CD4-positive, alpha-beta T cell treated with Interleukin-4 for 1 hour (primary cell): ENCODE results near the gene MMP11.
"Not testable (repeated sequence)": the region's sequence is repeated elsewhere in the genome, so short reads cannot be mapped to it uniquely, and the experiment has no call there.

Experiments
- DNase-seq, 2 donors: peaks; one replicate each; pipeline ENCODE4 v3.0.0-alpha.2; 2020 to 2022

MMP11 gene, protein sequence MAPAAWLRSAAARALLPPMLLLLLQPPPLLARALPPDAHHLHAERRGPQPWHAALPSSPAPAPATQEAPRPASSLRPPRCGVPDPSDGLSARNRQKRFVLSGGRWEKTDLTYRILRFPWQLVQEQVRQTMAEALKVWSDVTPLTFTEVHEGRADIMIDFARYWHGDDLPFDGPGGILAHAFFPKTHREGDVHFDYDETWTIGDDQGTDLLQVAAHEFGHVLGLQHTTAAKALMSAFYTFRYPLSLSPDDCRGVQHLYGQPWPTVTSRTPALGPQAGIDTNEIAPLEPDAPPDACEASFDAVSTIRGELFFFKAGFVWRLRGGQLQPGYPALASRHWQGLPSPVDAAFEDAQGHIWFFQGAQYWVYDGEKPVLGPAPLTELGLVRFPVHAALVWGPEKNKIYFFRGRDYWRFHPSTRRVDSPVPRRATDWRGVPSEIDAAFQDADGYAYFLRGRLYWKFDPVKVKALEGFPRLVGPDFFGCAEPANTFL

DNA sequence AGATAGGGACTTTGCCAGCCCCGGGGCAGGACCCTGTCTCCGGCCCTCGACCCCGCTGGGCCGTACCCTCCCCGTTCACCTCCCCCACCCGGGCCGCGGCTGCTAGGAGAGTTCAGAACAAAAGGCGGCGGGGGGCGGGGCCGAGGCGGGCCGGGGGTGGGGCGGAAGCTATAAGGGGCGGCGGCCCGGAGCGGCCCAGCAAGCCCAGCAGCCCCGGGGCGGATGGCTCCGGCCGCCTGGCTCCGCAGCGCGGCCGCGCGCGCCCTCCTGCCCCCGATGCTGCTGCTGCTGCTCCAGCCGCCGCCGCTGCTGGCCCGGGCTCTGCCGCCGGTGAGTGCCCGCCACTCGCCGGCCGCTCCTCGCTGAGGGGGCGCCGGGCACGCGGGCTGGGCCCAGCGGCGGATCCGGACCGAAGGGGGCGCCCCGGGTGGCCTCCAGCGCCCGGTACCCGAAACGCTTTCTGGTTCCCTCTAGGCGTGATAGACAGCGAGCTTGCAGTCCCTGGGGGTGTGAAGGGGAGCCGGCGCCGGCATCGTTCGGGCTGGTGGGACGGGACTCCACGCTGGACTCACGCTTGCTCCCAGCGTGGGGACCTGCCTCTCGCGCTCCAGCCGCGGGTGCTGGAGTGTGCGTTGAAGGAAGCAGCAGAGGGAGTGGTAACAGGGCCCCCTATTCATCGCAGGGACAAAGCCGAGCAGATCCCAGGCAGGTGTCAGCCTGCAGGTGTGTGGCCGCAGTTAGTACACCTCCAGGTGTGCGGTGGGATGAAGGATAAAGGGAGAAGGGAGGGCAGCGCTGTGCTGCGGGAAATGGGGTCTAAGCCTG lies at the start of gene MMP11:
Gene MMP11 (plus strand): TSS at position 201 of the 825 bp plus-strand sequence. CDS start 22 bp downstream, at position 223.
- DNase-seq, result peak; percentile 35 to 55

DNA sequence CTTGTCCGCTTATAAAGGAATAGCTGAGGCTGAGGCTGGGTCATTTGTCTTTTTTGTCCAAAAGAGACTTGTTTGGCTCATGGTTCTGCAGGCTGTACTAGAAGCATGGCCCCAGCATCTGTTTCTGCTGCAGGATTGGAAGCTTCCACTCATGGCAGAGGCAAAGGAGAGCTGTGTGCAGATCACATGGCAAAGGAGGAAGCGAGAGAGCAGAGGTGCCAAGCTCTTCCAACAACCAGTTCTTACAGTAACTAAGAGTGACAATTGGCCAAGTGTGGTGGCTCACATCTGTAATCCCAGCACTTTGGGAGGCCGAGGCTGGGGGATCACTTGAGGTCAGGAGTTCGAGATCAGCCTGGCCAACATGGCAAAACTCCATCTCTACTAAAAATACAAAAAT lies 44.5 kb upstream of the MMP11 start:
- DNase-seq, result not testable (repeated sequence)

DNA sequence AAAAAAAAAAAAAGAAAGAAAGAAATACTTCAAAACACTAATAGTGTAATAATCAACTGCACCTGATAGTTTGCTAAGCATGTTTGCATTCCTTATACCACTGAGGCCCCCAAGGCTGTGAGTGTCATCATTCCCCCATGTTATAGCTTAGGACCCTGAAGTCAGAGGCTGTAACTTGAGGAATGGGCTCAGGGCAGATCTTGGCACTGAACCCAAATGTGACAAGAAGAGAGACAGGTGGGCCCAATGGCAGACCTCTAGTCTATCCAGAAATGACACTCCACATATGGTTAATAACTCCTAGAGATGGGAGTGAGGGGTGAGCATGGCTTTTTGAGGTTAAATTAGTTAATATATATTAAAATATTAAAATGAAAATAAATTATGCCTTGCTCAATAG lies 35.0 kb upstream of the MMP11 start:
- DNase-seq, result no peak

DNA sequence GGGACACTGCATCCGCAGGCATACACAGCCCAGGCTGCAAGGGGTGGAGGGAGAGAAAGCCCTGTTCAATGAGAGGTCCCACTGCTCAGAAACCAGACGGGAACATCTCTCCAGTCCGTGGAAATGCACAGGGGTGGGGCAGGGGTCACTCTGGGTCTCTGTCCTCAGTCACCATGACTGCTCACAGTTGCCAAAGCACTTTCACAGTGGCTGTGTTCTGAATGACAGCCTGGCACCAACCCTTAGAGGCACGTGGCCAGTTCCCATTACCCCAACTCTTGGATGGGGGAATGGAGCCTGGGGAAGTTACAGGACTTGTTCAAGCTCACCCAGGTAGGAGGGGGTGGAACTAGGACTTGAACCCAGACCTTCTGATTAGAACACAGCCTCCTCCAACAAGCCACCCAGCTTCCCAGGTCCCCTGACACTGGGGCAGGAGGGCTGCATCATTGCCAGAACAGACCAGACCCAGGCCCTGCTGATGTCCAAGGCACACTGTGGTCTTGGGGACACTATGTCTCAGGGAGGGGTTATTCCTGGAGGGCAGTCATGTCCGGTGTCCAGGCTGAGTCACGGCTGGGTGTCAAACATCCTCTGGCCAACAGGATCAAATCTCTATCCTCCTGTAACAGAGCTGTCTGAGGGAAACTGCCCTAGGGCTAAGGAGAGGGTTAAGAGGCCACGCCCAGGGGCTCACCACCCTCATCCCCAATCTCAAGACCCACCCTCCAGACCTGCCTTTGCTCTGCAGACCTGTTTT lies 30.0 kb upstream of the MMP11 start:
- DNase-seq, result no peak

DNA sequence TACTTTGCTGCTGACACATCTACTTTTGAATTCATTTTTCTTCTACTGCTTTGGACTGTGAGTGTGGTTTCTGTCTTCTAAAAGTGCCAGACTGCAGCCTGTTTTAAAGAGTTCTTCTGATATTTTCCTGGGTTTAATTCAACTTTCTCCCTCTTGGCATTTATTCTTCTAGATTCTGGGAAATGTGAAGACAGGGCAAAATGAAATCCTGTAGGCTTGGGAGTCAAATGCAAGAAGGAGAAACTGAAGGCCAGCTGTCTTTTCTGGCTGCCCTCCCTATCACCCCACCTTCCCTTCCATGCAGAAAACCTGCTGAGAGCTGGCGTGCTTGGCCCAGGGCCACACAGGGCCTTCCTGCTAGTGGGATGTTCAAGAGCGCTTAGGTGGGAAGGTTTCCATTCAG lies 29.3 kb upstream of the MMP11 start:
- DNase-seq, result no peak

DNA sequence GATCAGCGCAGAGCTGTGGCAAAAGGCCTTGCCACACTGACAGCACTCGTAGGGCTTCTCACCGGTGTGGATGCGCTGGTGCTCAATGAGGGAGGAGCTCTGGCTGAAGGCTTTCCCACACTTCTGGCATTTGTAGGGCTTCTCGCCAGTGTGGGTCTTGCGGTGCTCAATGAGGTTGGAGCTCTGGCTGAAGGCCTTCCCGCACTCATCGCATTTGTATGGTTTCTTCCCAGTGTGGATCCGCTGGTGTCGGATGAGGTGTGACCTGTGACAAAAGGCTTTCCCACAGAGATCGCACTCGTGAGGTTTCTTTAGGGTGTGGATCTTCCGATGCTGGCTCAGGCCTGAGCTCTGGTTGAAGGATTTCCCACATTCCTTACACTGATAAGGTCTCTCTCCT lies 28.6 kb upstream of the MMP11 start:
- DNase-seq, result no peak

DNA sequence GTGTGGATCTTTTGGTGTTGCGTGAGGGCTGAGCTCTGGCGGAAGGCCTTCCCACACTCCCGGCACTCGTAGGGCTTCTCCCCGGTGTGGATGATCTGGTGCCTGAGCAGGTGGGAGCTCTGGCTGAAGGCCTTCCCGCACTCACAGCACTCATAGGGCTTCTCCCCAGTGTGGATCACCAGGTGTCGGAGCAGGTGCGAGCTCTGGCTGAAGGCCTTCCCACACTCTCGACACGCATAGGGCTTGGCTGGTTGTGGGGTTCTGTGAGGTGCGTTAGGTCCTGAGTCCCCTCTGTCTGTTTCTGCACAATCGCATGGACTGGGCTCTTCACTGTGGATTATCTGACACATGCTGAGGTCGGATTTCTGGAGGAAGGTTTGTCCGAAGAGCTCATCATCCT lies 28.2 kb upstream of the MMP11 start:
- no peak for DNase-seq

DNA sequence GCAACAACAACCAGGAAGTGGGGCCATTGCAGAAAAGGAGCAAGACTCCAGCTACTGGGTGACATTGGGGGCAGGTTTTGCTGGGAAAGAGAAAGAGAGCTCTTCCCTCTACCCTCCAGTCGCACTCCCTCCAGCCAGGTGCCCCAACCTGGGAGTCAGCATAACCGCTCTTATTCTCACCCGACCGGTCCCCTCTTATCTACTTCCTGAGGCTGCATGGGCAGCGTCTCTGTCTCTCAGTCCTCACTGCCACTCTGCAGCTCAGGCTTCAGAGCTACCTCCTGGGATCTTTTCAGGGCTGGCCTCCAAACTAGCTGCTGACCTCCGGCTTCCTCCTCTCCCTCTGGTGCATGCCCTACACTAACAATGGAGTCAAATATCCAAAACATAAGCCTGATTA lies 26.9 kb upstream of the MMP11 start:
- no peak for DNase-seq

DNA sequence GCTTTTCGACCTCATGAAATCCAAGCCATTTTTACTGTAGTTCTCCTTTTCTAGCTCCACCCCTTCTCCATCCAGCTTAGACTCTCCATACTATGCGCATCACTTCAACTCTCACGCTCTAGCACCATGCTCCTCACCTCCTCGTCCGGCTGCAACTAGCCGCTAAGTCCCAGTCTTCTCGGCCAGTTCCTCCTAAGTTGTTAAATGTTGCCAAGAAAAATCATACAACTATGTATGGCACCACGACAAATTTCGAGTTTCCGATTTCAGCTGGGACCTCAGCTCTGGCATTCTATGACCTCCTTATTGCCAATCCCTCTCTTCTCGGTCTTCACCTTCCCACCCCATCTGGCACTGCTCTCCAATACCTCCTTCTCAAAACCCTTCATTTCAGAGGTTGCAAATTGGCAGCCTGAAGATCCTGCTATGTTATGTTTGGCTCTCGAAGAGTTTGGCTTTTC lies 22.8 kb upstream of the MMP11 start:
- DNase-seq, result no peak

DNA sequence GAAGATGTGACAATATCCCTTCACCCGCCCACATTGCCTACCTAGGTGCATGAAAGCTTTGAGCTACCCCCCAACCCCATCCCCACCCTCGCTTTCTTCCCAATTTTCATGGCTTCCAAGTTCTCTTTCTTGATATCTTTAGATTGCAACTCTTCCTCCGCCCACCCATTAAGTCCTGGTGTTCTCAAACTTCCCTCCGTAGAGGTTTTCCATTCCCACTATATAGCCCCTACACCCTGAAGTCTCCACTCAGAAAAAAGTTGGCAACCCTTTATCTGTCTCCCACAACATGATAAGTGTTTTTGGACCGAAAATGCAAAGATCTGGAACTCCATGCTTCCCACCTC lies 22.3 kb upstream of the MMP11 start:
- no peak for DNase-seq

DNA sequence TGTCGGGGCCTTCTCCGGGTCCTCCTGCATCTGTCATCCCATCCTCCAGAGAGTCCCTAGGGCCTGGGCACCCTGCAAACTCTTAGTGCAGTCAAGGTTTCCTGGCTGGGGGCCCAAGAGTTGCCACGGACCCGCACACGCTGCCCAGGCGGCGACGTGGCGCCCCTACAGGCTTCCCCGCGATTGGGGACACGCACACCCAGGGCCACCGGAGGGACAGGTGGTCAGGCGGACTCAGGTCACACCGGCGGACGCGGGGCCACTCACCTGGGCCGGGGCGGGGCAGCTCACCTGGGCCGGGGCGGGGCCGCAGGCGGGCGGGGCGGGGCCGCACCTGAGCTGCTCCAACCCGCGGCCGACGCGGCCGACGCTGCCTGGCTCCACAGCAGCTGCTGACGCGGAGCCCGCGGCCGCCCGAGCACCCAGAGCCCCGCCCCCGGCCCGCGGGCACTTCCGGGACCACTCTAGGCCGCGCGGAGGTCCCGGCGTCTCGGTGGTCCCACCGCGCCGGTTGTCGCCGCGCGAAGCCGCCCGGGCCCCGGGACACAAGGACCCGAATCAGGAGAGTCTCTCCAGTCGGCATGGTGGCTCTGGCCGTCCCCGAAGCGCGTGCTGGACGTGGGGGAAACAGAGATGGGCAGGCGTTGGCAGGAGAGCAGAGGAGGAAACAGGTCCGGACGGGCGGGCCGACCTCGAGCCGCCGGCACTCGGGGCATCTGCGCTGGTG lies 21.8 kb upstream of the MMP11 start, which contains the start of gene ZNF70:
Gene ZNF70 (minus strand): TSS at position 399 of the 727 bp plus-strand sequence. CDS start 5,972 bp downstream, outside the sequence.
- DNase-seq, result peak; percentile 87 to 88

DNA sequence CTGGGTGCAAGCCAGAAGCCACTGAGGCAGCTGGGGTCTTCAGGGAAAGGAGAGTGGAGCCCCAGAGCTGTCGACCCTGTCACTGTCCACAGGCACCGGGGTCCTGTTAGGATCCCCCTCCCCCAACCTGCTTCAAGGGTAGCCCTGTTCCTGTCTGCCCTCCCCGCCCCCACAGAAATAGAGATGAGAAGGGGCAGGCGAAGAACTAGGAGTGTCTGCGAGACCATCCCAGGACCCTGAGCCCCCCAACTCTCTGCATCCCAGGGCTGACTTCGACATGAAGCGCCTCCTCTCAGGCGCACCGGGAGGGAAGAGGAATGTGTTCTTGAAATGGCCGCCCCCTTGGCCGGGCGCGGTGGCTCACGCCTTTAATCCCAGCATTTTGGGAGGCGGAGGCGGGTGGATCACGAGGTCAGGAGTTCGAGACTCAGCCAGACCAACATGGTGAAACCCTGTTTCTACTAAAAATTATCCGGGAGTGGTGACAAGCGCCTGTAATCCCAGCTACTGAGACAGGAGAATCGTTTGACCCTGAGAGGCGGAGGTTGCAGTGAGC lies 21.1 kb upstream of the MMP11 start:
- no peak for DNase-seq

DNA sequence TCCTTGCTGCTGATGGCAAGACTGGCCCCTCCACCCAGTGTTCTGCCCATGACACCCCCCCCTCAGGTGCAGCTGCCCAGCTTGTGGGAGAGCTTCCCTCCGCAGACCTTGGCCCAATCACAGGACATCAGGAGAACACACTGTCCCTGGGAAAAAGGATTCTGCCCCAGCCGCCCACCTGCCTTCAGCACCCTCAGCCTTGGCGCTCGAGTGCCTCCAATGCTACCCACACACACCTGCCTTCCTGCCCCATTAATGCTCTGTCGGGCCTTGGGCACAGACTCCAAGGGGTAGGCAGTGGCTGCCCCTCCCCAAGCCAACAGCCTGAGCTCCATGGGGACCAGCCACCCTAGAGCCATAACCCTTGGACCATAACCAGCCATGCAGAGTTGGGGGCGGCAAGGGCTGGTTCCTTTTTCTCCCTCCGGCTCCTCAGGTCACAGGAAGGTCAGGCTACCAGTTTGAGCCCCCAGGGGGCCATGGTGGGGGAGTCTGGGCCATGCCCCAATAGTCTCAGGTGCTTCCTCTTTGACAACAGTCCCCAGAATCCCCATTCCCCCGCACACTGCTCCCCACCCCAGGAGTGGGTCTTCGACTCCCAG lies 20.5 kb upstream of the MMP11 start:
- peak in 1 of 2 donors; percentile 80 for DNase-seq

DNA sequence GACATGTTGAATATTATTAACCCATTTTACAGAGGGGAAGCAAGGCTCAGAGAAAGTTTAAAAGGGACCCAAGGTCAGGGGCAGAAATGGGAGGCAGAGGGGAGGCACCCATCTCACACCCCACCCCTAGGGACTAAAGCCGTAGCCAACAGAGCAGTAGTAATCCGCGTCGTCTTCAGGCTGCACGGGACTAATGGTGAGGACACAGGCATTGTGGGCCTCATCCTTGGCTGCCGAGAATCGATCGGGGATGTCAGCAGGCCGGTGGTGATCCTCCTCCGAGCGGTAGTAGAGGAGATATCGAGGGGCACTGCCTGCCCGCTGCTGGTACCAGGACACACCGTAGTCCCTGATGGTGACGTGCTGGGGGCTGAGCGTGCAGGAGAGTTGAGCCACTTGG lies 19.9 kb upstream of the MMP11 start:
- peak in 1 of 2 donors; percentile 30 for DNase-seq

DNA sequence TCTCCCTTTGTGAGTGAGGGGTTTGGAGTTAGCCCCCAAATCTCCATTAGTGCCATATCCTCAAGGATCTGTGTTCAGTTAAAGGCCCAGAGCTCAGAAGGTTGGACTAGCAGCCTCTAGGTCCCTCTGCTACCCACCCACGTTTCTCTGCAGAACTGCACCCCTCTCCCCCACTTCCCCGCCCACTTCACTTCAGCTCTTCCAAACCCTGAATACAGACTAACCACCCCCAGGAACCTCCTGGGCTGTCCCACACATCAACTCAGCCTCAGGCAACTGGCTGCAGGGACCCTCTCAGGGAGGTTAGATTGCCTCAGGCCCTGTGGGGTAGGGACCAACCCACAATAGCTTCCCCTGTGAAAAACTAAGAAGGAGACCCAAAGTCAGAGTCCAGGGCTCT lies 19.3 kb upstream of the MMP11 start:
- DNase-seq, result no peak

DNA sequence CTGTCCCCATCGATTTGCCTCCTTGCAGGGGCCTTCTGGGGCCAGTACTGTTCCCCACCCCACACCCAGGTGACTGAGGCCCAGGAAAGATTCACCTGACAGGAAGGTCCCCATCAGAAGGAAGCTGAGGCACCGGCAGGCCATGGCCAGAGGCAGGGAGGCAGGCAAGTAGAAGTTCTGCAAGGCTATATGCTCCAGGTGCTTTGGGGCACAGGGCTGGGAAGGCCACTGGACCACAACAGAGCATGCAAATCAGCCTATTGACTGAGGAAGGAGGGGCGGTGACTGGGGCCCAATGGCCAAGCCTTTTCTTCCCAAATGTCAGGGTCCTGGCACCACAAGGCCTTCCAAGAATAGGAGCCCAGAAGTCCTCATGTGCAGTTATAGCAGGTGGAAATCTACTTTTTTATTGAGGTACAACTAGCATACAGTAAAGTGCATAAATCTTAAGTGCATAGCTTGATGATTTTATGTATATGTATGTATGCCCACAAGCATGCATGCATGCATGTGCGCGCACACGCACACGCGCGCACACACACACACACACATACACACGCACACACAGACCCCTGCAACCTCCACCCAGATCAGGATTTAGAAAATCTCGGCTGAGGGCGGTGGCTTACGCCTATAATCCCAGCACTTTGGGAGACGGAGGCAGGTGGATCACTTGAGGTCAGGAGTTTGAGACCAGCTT lies 18.3 kb upstream of the MMP11 start, which contains the start of gene VPREB3:
Gene VPREB3 (minus strand): TSS at position 206 of the 700 bp plus-strand sequence. CDS start 62 bp downstream, at position 144.
- DNase-seq, result no peak

DNA sequence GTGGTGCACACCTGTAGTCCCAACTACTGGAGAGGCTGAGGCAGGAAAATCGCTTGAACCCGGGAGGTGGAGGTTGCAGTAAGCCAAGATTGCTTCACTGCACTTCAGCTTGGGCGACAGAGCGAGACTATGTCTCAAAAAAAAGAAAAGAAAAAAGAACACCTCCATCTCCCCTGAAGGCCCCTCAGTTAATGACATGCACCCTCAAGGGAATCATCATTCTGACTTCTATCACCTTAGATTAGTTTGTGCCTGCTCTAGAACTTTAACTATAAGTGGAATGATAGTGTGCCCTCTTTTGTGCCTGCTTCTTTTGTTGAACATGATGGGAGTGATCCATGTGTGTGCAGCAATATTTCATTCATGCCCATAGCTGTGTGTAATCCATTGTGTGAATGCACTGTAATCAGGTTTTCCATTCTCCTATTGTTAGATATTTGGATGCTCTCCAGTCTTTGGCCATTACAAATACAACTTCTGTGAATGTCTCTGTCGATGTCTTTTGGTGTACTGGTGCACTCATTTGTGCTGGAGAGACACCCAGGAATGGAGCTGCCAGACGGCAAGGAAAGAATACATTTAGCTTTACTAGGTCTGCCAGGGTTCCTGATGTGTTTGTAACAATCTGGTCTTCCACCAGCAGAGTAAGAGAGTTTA lies 17.5 kb upstream of the MMP11 start:
- DNase-seq, result no peak

DNA sequence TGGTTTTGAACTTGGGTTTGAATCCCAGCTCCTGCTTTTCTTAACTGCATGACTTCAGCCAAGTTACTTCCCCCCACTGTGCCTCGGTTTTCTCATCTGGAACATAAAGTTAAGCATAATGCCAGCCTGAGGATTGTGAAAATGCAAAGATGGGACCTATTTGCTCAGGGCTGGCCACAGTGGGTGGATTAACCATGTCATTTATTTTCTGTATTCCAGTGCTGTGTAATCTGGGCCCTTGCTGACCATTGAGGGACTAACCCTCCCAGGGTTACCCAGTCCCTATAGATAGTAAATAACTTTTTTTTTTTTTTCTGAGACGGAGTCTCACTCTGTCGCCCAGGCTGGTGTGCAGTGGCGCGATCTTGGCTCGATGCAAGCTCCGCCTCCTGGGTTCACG lies 16.9 kb upstream of the MMP11 start:
- no peak for DNase-seq

DNA sequence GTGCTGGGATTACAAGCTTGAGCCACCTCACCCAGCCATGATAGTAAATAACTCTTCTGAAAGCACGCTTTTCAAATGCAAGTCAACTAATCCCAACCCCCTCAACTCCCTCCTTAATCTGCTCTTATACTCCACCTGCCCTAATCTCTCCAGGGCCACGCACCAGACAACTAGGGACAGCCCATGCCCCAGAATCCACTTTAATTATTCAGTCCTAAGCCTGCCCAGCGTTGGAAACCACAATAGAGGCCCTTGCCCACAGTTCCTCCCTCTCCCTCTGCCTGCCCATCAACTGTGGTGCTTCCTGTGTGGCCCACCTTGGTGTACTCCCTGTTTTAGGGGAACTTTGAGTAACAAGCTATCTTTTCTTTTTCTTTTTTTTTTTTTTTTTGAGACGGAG lies 15.8 kb upstream of the MMP11 start:
- DNase-seq, result no peak

DNA sequence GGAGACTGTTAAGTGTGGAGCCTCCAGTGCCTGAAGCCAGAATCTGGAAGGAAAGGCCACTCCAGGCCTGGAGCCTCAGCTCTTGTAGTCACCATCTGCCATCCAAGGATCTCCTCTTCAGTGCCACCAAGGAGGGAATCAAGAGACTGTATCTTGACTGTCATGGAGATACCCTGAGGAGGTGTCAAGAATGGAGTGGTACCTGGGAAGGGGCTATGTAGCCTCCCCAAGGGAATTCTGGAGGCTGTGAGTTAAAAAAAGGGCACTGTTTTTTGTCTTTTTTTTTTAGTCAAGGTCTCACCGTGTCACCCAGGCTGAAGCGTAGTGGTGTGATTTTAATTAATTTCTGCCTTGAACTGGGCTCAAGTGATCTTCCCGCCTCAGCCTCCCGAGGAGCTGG lies 13.1 kb upstream of the MMP11 start:
- DNase-seq, result no peak
